Activated naive CD4-positive, alpha-beta T cell treated with anti-CD3 and anti-CD28 coated beads for 36 hours (primary cell): Measurements from ENCODE around the gene MACROD2. TPM values are rescaled to one million over a fixed set of nuclear protein-coding genes. Genes with fewer than 3 reads are reported as not detected.

Source experiments
- CTCF ChIA-PET: fragments of 350-600 bp; sonication (Branson Sonifier 250); formaldehyde crosslinking; loops from one replicate; lab custom pipeline; 2021; ENCODE audit warnings: antibody characterized with exemption; lab: Charles Lee
- DNase-seq: peaks from one replicate; pipeline ENCODE4 v3.0.0-alpha.2; 2020
- H3K27ac Mint-ChIP-seq: one replicate; pipeline ENCODE4 v1.8.0; 2021; ENCODE audit warnings: mild to moderate bottlenecking, mixed read lengths
- H3K27me3 Mint-ChIP-seq: one replicate; pipeline ENCODE4 v1.8.0; 2021; ENCODE audit warnings: low read depth, mixed read lengths
- H3K36me3 Mint-ChIP-seq: one replicate; pipeline ENCODE4 v1.8.0; 2021; ENCODE audit warnings: low read depth, mixed read lengths
- H3K4me1 Mint-ChIP-seq: one replicate; pipeline ENCODE4 v1.8.0; 2021; ENCODE audit warnings: low read depth, mixed read lengths
- H3K4me3 Mint-ChIP-seq: one replicate; pipeline ENCODE4 v1.8.0; 2021; ENCODE audit warnings: mild to moderate bottlenecking, moderate library complexity, mixed read lengths
- H3K9me3 Mint-ChIP-seq: one replicate; pipeline ENCODE4 v1.8.0; 2021; ENCODE audit warnings: mixed read lengths
- intact Hi-C: fragments of 100-400 bp; cut with micrococcal nuclease; formaldehyde crosslinking; loops from one replicate; pipeline ENCODE4 v1.15.1; 2023
- total RNA-seq, 2 experiments: library from RNA; stranded (reverse); gene quantifications; one replicate each; pipeline ENCODE4 v1.2.3, GENCODE V29; 2021

The MACROD2 gene
- total RNA-seq, 2 experiments from 2014 or later, result not detected

DNA sequence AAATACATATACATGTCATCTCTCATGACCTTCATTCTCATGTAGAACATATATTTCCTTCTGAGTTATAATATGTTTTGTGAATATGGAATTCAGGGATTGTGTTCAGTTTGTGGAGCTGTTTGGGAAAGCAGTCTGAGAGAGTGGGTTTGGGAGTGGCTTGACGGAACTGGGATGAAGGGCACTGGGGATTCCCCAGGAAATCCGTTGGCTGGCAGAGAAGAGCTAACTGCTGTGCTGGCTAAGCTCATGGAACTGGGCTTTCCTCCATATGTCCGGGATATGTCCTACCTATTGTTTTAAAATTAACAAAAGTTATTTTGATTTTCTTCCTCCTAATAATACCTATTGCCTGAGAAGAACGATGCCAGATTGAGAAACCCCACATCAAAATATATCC is 701.6 kb downstream of the MACROD2 start:
- Mint-ChIP-seq H3K36me3 (no peaks in the 10 kb centered on the region), H3K4me1 (no peaks in the 10 kb centered on the region), H3K9me3 (peaks cover 2% of the 10 kb centered on the region), H3K27me3 (no peaks in the 10 kb centered on the region), H3K27ac (no peak overlapping the region), H3K4me3 (no peak overlapping the region)
- intact Hi-C loops, result no loop called here
- CTCF ChIA-PET, result no interaction called here
- no peak for DNase-seq

DNA sequence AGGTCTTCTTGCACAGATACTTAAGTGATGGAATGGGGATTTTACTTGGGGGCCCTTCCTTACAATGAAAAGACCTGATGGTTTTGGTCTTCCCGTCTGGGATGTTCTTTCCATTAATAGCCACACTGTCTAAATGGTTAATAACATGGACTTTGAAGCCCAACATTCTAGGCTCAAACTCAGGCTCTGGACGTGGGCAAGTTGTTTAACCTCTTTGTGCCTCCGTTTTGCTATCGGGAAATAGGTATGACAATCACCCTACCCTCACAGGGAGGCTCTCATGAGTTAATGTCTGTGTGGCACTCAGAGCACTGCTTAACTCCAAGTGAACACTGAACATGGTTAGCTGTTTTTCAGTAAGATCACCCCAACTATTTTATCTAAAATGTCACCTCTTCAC is 702.8 kb downstream of the MACROD2 start:
- no peak overlapping the region for H3K4me3 Mint-ChIP-seq
- DNase-seq, result no peak
- H3K9me3 Mint-ChIP-seq, result peaks cover 3% of the 10 kb centered on the region
- no peak overlapping the region for H3K27ac Mint-ChIP-seq
- H3K36me3 Mint-ChIP-seq, result peaks cover 1% of the 10 kb centered on the region
- no peaks in the 10 kb centered on the region for H3K27me3 Mint-ChIP-seq
- intact Hi-C loops, result no loop called here
- CTCF ChIA-PET, result no interaction called here
- no peaks in the 10 kb centered on the region for H3K4me1 Mint-ChIP-seq

DNA sequence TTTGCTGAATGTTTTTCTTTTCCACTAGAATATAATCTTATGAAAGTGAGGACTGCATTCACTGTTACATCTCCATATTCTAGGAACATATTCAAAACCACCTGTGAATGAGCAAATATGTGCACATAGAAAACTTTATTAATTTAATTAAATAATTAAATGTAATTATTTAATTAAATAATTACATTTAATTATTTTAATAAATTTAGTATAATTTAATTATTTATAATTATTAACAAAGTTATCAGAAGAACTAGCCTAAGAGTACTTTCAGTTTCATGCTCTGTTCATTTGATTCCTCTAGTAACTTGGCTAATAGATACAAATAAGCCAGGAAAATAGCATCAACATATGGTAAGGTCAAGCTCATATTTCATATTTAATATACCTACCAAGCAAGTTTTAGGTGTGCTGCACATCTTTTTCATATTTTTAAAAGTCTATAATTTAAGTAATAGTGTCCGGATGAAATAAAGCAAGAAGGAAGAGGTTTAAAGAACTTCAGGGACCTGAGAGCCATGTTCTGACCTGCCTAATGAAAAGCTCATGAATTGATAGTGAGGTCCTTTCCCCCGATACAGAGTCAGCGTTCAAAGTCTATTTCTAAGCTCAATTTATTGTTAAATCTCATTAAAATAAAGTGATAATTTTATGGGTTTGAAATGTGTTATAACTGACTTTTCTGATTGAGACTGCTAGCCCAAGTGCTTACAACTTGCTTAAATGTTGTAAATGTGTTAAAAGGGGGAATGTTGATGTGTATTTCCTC is 703.5 kb downstream of the MACROD2 start:
- no peak overlapping the region for H3K27ac Mint-ChIP-seq
- DNase-seq, result no peak
- CTCF ChIA-PET, result no interaction called here
- H3K9me3 Mint-ChIP-seq, result peaks cover 3% of the 10 kb centered on the region
- H3K4me3 Mint-ChIP-seq, result no peak overlapping the region
- intact Hi-C loops, result no loop called here
- H3K4me1 Mint-ChIP-seq, result no peaks in the 10 kb centered on the region
- peaks cover 1% of the 10 kb centered on the region for H3K36me3 Mint-ChIP-seq
- H3K27me3 Mint-ChIP-seq, result no peaks in the 10 kb centered on the region

DNA sequence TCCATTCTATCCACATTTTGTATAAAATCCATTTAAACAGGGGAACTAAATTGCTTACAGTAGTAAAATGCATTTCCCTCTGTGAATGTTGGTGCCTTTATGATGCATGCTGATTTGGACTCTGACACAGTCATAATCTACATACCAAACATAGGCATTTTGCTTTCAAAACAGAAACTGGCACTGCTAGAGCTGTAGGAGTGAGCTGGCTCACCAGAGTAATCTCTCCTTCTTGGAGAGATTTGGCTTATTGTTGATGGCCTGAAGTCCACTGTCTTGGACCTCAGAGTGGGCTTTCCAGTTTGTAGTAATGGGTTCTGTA is 705.3 kb downstream of the MACROD2 start:
- Mint-ChIP-seq H3K4me3 (no peak overlapping the region), H3K9me3 (peaks cover 1% of the 10 kb centered on the region), H3K27ac (no peak overlapping the region), H3K4me1 (no peaks in the 10 kb centered on the region), H3K27me3 (no peaks in the 10 kb centered on the region), H3K36me3 (peaks cover 1% of the 10 kb centered on the region)
- no peak for DNase-seq
- CTCF ChIA-PET, result no interaction called here
- intact Hi-C loops, result no loop called here

DNA sequence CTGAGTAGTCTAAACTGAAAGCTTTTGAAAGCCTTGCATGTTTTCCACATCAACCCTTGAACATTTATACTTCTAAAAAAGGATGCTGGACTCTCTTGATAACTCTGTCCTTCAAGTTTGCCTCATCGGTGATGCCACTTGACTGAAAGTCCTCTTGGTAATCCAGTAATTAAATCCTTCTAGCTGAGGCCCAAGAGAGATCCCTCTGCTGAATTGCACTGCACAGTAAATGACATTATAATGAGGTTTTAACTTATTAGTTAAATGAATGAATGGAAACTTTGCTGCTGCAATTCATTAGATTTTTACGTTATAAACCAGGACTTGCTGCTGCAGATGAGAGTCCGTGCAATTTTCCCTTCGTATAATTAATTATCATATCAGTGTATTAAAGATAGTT is 706.0 kb downstream of the MACROD2 start:
- H3K9me3 Mint-ChIP-seq, result peaks cover 1% of the 10 kb centered on the region
- H3K4me1 Mint-ChIP-seq, result no peaks in the 10 kb centered on the region
- no peak overlapping the region for H3K4me3 Mint-ChIP-seq
- peaks cover 1% of the 10 kb centered on the region for H3K36me3 Mint-ChIP-seq
- no peaks in the 10 kb centered on the region for H3K27me3 Mint-ChIP-seq
- H3K27ac Mint-ChIP-seq, result no peak overlapping the region
- no peak for DNase-seq
- CTCF ChIA-PET, result no interaction called here
- intact Hi-C loops, result no loop called here

DNA sequence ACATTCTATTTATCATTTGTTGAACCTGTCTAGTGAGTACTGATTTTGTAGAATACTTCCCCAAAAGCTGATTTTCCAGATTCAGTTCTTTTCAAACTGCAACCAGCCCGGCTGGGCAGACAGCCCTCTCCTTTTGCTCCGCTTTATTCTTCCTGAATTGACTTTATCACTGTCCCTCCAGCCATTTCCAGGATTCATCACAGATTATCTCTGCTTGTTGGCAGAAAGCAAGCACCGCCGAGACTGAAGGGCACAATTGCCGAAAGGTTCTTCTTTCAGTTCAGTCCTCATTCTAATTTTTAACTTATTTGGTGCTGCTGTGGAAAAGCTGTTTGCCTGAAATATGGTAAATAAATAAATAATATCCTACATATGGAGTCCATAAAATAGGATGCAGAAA is 711.2 kb downstream of the MACROD2 start:
- no peak for DNase-seq
- Mint-ChIP-seq H3K4me3 (no peak overlapping the region), H3K9me3 (peaks cover 5% of the 10 kb centered on the region), H3K36me3 (peaks cover 1% of the 10 kb centered on the region), H3K4me1 (no peaks in the 10 kb centered on the region), H3K27me3 (no peaks in the 10 kb centered on the region), H3K27ac (no peak overlapping the region)
- intact Hi-C loops, result no loop called here
- CTCF ChIA-PET, result no interaction called here

DNA sequence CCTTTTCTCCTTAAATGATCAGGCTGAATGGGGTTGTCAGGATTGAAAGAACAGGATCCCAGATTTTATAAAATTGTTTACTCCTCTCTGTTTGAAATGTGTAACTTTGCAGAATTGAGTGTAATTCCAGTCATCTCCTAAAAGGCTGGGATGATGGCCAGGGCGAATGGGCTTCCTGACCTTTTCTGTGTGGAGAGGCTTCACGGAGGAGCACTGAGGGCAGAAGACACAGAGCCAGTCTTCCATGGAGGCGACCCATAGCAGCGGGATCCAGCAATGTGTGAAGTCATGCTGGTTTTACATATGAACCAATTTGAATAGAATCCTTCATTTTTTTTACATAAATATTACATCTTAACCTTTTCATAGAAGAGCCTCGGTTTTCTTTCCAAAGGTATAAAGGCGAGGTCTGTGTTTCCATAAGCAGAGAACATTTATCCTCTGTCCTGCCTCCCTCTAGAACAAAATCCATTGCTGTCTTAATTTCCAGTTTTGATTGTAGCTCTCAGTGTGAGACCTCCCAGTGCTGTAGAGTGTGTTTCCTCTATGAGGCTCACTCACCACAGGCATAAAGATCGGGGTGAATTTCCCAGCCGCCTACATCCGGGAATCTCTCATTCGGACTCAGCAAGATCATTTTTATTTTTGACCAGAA is 711.8 kb downstream of the MACROD2 start:
- H3K4me1 Mint-ChIP-seq, result no peaks in the 10 kb centered on the region
- no peak overlapping the region for H3K4me3 Mint-ChIP-seq
- no peak overlapping the region for H3K27ac Mint-ChIP-seq
- CTCF ChIA-PET, result no interaction called here
- no peaks in the 10 kb centered on the region for H3K27me3 Mint-ChIP-seq
- DNase-seq, result no peak
- H3K9me3 Mint-ChIP-seq, result peaks cover 6% of the 10 kb centered on the region
- H3K36me3 Mint-ChIP-seq, result peaks cover 1% of the 10 kb centered on the region
- intact Hi-C loops, result no loop called here

DNA sequence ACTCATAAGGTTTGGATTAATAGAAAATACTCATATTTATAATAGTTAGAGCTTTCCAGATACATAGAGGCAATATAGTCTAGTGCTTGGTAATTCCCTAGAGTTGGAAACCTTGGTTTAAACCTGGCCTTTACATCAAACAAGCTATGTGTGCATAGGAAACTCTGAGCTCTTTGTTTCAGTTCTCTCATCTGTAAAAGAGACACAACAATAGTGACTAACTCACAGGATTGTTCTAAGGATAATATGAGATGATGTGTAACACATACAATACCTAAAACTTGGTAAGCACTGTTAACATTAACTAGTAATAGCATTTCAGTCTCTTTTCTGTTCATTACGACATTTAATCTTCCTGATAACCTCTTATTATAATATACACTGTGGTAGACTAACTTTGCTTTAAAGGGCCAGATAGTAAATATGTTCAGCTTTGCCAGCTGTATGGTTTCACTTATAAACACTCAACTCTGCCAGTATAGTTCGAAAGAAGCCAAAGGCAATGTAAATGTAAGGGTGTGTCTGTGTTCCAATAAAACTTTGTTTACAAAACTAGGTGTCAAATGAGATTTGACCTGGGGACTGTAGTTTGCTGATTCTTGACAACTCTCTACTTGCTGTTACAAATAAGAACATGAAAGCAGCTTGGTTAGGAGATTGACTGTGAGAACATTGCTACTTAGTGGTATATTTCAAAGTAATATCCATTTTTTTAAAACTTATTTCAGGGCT is 712.7 kb downstream of the MACROD2 start:
- no peak overlapping the region for H3K4me3 Mint-ChIP-seq
- H3K27ac Mint-ChIP-seq, result no peak overlapping the region
- H3K9me3 Mint-ChIP-seq, result peaks cover 5% of the 10 kb centered on the region
- H3K36me3 Mint-ChIP-seq, result peaks cover under 1% of the 10 kb centered on the region
- H3K27me3 Mint-ChIP-seq, result no peaks in the 10 kb centered on the region
- CTCF ChIA-PET, result no interaction called here
- no peak for DNase-seq
- no peaks in the 10 kb centered on the region for H3K4me1 Mint-ChIP-seq
- intact Hi-C loops, result no loop called here

DNA sequence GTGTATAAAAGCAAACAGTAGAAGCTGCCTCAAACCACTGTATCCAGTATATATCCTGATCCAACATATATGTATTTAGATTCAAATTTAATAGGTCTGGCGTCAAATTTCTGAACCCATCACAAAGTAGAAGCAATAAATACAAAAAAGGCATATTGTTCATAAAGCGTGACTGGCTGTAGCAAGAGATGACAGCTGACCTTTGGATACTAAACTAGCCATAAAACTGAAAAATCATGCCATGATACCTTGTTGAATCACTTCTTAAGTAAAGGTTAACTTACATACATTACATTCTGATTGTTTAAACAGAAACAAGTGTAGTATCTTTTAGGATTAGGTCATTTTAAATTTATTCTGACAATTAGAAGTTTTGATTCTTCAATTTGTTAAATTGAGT is 714.1 kb downstream of the MACROD2 start:
- H3K27me3 Mint-ChIP-seq, result no peaks in the 10 kb centered on the region
- no peak overlapping the region for H3K4me3 Mint-ChIP-seq
- CTCF ChIA-PET, result no interaction called here
- intact Hi-C loops, result no loop called here
- H3K4me1 Mint-ChIP-seq, result no peaks in the 10 kb centered on the region
- no peaks in the 10 kb centered on the region for H3K36me3 Mint-ChIP-seq
- no peak for DNase-seq
- no peak overlapping the region for H3K27ac Mint-ChIP-seq
- peaks cover 7% of the 10 kb centered on the region for H3K9me3 Mint-ChIP-seq

DNA sequence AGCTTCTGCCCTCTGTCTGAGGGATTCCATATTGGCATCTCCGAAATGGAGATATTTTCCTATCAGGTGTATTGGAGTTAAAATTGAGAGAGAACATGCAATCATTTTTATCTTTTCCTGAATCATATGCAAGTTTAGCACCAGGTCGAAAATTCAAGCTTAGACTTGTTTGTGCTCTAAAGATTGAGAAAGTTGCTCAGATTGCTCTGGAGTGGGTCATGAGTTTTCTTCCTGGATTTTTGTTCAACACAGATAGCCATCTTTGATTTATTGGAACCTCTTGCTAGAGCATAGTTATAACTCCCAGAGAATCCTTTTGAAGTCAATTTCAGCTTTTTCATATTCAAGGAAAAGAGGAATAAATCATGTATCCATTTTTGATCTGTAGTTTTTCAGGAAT is 715.6 kb downstream of the MACROD2 start:
- H3K27me3 Mint-ChIP-seq, result no peaks in the 10 kb centered on the region
- H3K9me3 Mint-ChIP-seq, result peaks cover 9% of the 10 kb centered on the region
- CTCF ChIA-PET, result no interaction called here
- no peak overlapping the region for H3K4me3 Mint-ChIP-seq
- H3K36me3 Mint-ChIP-seq, result no peaks in the 10 kb centered on the region
- no peak for DNase-seq
- no peaks in the 10 kb centered on the region for H3K4me1 Mint-ChIP-seq
- no peak overlapping the region for H3K27ac Mint-ChIP-seq
- intact Hi-C loops, result no loop called here

DNA sequence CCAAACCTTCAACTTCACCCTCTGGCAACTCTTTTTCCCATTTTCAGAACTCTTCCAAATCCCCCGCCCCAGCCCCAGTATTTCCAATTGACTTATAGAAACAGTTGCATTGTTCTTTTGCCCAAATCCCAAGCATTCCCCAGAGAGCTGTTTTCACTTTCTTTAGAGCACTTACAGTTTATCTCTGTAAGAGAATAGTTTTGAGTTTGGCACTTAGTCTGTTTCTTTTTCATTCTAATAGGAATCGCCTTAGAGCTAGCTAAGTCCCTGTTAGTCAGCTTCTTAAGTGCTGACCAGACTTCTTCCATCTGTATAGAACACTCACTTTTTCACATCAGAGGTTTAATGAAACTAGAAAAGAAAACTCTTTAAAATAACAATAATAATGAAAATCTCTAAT is 716.3 kb downstream of the MACROD2 start:
- Mint-ChIP-seq H3K36me3 (no peaks in the 10 kb centered on the region), H3K4me3 (no peak overlapping the region), H3K27ac (no peak overlapping the region), H3K4me1 (no peaks in the 10 kb centered on the region), H3K27me3 (no peaks in the 10 kb centered on the region), H3K9me3 (peaks cover 9% of the 10 kb centered on the region)
- CTCF ChIA-PET, result no interaction called here
- DNase-seq, result no peak
- intact Hi-C loops, result no loop called here

DNA sequence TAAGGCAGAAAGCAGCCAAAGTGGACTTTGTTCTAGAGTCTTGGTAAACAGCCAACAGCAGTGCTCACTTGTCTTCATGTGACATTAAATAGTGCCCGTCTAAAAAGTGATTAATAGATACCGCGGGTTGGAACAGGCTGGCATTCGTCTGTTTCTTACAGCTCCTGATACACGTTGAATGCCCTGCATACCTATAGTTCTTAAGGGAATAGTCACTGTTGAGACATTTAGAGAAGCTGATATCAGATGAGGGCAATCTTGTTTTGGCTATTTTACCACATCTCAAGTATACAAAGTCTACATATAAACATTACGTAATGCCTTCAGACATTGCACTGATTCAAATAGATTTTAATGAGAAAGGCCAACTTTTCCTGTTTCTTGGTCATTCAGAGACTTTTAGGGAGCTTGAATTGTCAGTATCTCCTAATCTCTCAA is 717.0 kb downstream of the MACROD2 start:
- no peaks in the 10 kb centered on the region for H3K36me3 Mint-ChIP-seq

DNA sequence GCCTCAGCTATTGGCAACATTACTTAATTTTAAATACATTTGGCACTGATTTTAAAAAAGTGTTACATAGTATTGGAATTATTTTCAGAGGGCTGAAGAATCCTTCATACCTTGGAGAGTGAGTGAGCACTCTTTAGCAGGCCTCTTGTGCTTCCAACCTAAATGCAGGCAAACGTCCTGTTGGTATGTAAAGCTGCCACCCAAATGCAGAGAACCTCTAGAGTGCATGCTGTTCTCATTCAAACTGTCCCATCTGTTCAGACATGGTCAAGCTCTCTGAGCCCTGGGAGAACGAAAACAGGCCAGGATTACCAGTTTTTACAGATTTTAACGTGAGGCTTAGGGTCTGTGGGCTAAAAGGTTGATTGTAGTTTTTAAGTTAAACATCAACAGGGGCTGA is 720.1 kb downstream of the MACROD2 start:
- Mint-ChIP-seq H3K4me1 (no peaks in the 10 kb centered on the region), H3K36me3 (no peaks in the 10 kb centered on the region), H3K4me3 (no peak overlapping the region), H3K9me3 (peaks cover 12% of the 10 kb centered on the region), H3K27me3 (no peaks in the 10 kb centered on the region), H3K27ac (no peak overlapping the region)
- intact Hi-C loops, result no loop called here
- CTCF ChIA-PET, result no interaction called here
- DNase-seq, result no peak

More for the DNA sequence above, 717.0 kb downstream of the MACROD2 start:
- no peak for DNase-seq
- H3K9me3 Mint-ChIP-seq, result peaks cover 9% of the 10 kb centered on the region
- no peak overlapping the region for H3K27ac Mint-ChIP-seq
- H3K4me1 Mint-ChIP-seq, result no peaks in the 10 kb centered on the region
- intact Hi-C loops, result no loop called here
- CTCF ChIA-PET, result no interaction called here
- no peaks in the 10 kb centered on the region for H3K27me3 Mint-ChIP-seq
- no peak overlapping the region for H3K4me3 Mint-ChIP-seq
